IPS-18a (cell line): Measurements from ENCODE around the gene NRM.
"Not testable (repeated sequence)": the region's sequence is repeated elsewhere in the genome, so short reads cannot be mapped to it uniquely, and the experiment has no call there.

ENCODE experiments used
- H3K27ac ChIP-seq: one replicate; pipeline ENCODE4 v1.5.1; 2013; ENCODE audit warnings: low read length
- H3K27me3 ChIP-seq: one replicate; pipeline ENCODE4 v1.6.1; 2013; ENCODE audit warnings: mild to moderate bottlenecking, low read length; ENCODE audit not compliant: control insufficient read depth, insufficient read depth
- H3K36me3 ChIP-seq: one replicate; pipeline ENCODE4 v1.6.1; 2013; ENCODE audit warnings: low read depth, low read length; ENCODE audit not compliant: control insufficient read depth
- H3K4me1 ChIP-seq: one replicate; pipeline ENCODE4 v1.6.1; 2013; ENCODE audit warnings: low read depth, low read length; ENCODE audit not compliant: control insufficient read depth
- H3K4me3 ChIP-seq: one replicate; pipeline ENCODE4 v1.5.1; 2013; ENCODE audit warnings: low read length
- H3K9ac ChIP-seq: one replicate; pipeline ENCODE4 v1.6.1; 2013; ENCODE audit warnings: mild to moderate bottlenecking, low read length, moderate library complexity
- H3K9me3 ChIP-seq: one replicate; pipeline ENCODE4 v1.6.1; 2013; ENCODE audit warnings: low read depth, low read length; ENCODE audit not compliant: control insufficient read depth

The NRM gene

DNA sequence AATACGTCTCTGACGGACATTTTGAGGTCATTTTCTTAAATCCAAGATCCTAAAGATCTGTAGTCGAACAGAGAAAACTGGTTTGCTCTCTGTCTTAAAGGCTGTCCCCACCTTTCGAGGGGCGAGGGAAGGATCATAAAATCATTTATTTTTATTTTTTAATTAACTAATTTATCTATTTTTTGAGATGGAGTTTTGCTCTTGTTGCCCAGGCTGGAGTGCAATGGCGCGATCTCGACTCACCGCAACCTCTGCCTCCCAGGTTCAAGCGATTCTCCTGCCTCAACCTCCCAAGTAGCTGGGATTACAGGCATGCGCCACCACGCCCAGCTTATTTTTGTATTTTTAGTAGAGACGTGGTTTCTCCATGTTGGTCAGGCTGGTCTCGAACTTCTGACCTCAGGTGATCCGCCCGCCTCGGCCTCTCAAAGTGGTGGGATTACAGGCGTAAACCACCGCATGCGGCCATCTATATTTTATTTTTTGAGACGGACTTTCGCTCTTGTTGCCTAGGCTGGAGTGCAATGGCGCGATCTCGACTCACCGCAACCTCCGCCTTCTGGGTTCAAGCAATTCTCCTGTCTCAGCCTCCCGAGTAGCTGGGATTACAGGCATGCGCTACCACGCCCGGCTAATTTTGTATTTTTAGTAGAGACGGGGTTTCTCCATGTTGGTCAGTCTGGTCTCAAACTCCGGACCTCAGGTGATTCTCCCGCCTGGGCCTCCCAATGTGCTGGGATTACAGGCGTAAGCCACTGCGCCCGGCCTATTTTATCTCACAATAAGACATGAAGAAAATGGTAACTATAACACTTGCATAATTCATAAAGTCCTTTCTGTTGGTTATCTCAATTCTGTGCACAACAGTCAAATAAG, 27.3 kb upstream of the NRM start:
- Histone ChIP-seq H3K9ac (peak overlapping the region; percentile 88), H3K4me1 (peaks cover 15% of the 10 kb centered on the region)

GRCh38 chr6:30717129-30717844, 26.5 kb upstream of the NRM start, which contains the start of gene MDC1:
Gene MDC1 (minus strand): TSS chr6:30717281. CDS start chr6:30715175, 2,106 bp downstream.
- no peaks in the 10 kb centered on the region for H3K27me3 ChIP-seq
- H3K4me1 ChIP-seq, result peaks cover 11% of the 10 kb centered on the region
- peak within 1 kb of the TSS; percentile 88 for H3K9ac ChIP-seq
- peaks cover 31% of the 10 kb centered on the region for H3K36me3 ChIP-seq
- no peaks in the 10 kb centered on the region for H3K9me3 ChIP-seq
- H3K4me3 ChIP-seq, result peak within 1 kb of the TSS; percentile 97
- peak within 1 kb of the TSS; percentile 97 for H3K27ac ChIP-seq

More for the DNA sequence above, 27.3 kb upstream of the NRM start:
- H3K4me3 ChIP-seq, result peak overlapping the region; percentile 97
- H3K36me3 ChIP-seq, result peaks cover 31% of the 10 kb centered on the region
- not testable (repeated sequence) for H3K9me3 ChIP-seq, H3K27me3 ChIP-seq
- peak overlapping the region; percentile 97 for H3K27ac ChIP-seq

DNA sequence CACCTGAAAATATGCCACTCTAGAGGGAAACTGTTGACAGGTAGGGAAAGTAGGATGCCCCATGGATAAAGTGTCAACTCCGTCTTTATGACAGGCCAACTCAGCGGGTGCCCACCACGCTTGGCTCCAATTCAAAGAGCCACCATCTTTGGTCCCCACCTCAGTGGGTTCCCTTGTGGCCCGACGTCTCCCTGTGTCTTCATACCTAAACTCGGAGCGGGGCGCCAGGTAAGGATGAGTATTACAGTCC, 26.0 kb upstream of the NRM start:
- Histone ChIP-seq H3K27ac (peak overlapping the region; percentile 63), H3K4me3 (peak overlapping the region; percentile 79), H3K4me1 (peaks cover 11% of the 10 kb centered on the region), H3K36me3 (peaks cover 31% of the 10 kb centered on the region), H3K9ac (peak overlapping the region; percentile 73), H3K27me3 (no peaks in the 10 kb centered on the region), H3K9me3 (no peaks in the 10 kb centered on the region)

GRCh38 chr6:30714263-30714662, 23.5 kb upstream of the NRM start:
- Histone ChIP-seq H3K27ac (no peak overlapping the region), H3K4me1 (peaks cover 8% of the 10 kb centered on the region), H3K36me3 (peaks cover 50% of the 10 kb centered on the region), H3K27me3 (no peaks in the 10 kb centered on the region), H3K9ac (no peak overlapping the region), H3K4me3 (no peak overlapping the region), H3K9me3 (no peaks in the 10 kb centered on the region)

GRCh38 chr6:30712441-30712945, 21.7 kb upstream of the NRM start:
- no peaks in the 10 kb centered on the region for H3K4me1 ChIP-seq
- H3K27me3 ChIP-seq, result no peaks in the 10 kb centered on the region
- H3K36me3 ChIP-seq, result peaks cover 66% of the 10 kb centered on the region
- no peak overlapping the region for H3K9ac ChIP-seq
- no peak overlapping the region for H3K27ac ChIP-seq
- H3K4me3 ChIP-seq, result no peak overlapping the region
- no peaks in the 10 kb centered on the region for H3K9me3 ChIP-seq

DNA sequence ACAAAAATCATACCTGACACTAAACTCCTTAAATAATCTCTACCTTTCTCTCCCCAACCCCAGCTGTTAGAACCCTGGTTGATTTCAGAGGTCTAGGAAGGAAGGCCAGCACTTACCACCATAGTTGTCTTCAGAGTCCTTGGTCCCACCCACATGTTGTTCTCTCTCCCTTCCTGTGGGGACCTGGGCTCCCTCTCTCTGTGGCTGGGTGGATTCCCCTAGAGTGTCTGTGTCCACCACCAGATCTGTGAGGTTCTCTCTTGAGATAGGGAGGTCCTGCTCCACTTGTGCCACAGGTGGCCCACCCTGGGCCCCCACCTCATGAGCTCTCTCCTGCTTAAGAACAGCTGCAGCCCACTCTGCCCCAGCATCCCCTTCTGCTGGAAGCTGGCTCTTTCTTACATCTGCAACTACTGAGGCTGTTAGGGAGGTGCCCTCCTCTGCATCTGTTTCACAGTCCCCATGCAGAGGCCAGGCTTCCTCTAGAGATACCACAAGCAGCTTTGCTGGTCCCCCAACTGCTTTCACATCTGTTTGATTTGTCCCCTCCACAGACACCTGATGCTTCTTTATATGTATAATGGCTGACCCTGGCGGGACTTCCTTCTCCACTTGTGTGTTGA, 21.1 kb upstream of the NRM start:
- Histone ChIP-seq H3K4me3 (no peak overlapping the region), H3K9me3 (no peaks in the 10 kb centered on the region), H3K36me3 (peaks cover 72% of the 10 kb centered on the region), H3K27me3 (no peaks in the 10 kb centered on the region), H3K9ac (no peak overlapping the region), H3K27ac (no peak overlapping the region), H3K4me1 (no peaks in the 10 kb centered on the region)

GRCh38 chr6:30709101-30709868, 18.5 kb upstream of the NRM start:
- Histone ChIP-seq H3K9me3 (no peaks in the 10 kb centered on the region), H3K27ac (no peak overlapping the region), H3K4me1 (no peaks in the 10 kb centered on the region), H3K27me3 (no peaks in the 10 kb centered on the region), H3K4me3 (no peak overlapping the region), H3K36me3 (peaks cover 84% of the 10 kb centered on the region), H3K9ac (no peak overlapping the region)

- Histone ChIP-seq H3K27ac (no peak overlapping the region), H3K36me3 (peaks cover 82% of the 10 kb centered on the region), H3K9me3 (no peaks in the 10 kb centered on the region), H3K9ac (no peak overlapping the region), H3K4me1 (no peaks in the 10 kb centered on the region), H3K4me3 (no peak overlapping the region), H3K27me3 (no peaks in the 10 kb centered on the region)
Measured at GRCh38 chr6:30707281-30707850, 16.6 kb upstream of the NRM start.

DNA sequence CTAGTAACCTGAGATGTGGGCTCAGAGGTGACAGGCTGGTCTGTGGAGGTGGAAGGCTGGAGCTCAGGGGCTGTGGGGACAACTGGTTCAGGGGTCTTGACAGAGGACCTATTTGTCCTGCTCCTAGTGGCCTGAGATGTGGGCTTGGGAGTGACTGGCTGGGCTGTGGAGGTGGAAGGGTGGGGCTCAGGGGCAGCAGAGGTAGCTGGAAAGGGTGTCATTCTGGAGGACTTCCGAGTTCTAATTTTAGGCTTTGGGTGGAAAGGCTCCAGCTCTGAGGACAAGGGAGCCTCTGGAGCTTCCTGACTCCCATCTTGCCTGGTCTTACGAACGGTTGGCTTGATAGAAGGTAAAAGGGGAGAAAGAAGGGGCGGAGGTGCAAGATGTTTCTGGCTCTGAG, 14.8 kb upstream of the NRM start:
- H3K9me3 ChIP-seq, result no peaks in the 10 kb centered on the region
- H3K27me3 ChIP-seq, result no peaks in the 10 kb centered on the region
- H3K4me3 ChIP-seq, result no peak overlapping the region
- no peak overlapping the region for H3K27ac ChIP-seq
- H3K4me1 ChIP-seq, result no peaks in the 10 kb centered on the region
- H3K9ac ChIP-seq, result no peak overlapping the region
- H3K36me3 ChIP-seq, result peaks cover 70% of the 10 kb centered on the region

- no peaks in the 10 kb centered on the region for H3K27me3 ChIP-seq
- H3K4me3 ChIP-seq, result no peak overlapping the region
- H3K4me1 ChIP-seq, result no peaks in the 10 kb centered on the region
- no peak overlapping the region for H3K27ac ChIP-seq
- peaks cover 65% of the 10 kb centered on the region for H3K36me3 ChIP-seq
- H3K9ac ChIP-seq, result no peak overlapping the region
- no peaks in the 10 kb centered on the region for H3K9me3 ChIP-seq
Measured at GRCh38 chr6:30703821-30704220, 13.0 kb upstream of the NRM start.

GRCh38 chr6:30703011-30703410, 12.2 kb upstream of the NRM start:
- Histone ChIP-seq H3K9ac (no peak overlapping the region), H3K36me3 (peaks cover 58% of the 10 kb centered on the region), H3K9me3 (no peaks in the 10 kb centered on the region), H3K27ac (no peak overlapping the region), H3K4me3 (no peak overlapping the region), H3K4me1 (no peaks in the 10 kb centered on the region), H3K27me3 (no peaks in the 10 kb centered on the region)
